Measurements from ENCODE around the gene SMYD4. TPM values are rescaled to one million over a fixed set of nuclear protein-coding genes. Genes with fewer than 3 reads are reported as not detected.
"Not testable (repeated sequence)": the region's sequence is repeated elsewhere in the genome, so short reads cannot be mapped to it uniquely, and the experiment has no call there.

The SMYD4 gene, protein sequence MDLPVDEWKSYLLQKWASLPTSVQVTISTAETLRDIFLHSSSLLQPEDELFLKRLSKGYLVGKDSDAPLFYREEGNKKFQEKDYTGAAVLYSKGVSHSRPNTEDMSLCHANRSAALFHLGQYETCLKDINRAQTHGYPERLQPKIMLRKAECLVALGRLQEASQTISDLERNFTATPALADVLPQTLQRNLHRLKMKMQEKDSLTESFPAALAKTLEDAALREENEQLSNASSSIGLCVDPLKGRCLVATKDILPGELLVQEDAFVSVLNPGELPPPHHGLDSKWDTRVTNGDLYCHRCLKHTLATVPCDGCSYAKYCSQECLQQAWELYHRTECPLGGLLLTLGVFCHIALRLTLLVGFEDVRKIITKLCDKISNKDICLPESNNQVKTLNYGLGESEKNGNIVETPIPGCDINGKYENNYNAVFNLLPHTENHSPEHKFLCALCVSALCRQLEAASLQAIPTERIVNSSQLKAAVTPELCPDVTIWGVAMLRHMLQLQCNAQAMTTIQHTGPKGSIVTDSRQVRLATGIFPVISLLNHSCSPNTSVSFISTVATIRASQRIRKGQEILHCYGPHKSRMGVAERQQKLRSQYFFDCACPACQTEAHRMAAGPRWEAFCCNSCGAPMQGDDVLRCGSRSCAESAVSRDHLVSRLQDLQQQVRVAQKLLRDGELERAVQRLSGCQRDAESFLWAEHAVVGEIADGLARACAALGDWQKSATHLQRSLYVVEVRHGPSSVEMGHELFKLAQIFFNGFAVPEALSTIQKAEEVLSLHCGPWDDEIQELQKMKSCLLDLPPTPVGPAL
- total RNA-seq: 6.8 and 8.8 TPM in 2 replicates
- polyA plus RNA-seq (2012): 10.1 TPM

DNA sequence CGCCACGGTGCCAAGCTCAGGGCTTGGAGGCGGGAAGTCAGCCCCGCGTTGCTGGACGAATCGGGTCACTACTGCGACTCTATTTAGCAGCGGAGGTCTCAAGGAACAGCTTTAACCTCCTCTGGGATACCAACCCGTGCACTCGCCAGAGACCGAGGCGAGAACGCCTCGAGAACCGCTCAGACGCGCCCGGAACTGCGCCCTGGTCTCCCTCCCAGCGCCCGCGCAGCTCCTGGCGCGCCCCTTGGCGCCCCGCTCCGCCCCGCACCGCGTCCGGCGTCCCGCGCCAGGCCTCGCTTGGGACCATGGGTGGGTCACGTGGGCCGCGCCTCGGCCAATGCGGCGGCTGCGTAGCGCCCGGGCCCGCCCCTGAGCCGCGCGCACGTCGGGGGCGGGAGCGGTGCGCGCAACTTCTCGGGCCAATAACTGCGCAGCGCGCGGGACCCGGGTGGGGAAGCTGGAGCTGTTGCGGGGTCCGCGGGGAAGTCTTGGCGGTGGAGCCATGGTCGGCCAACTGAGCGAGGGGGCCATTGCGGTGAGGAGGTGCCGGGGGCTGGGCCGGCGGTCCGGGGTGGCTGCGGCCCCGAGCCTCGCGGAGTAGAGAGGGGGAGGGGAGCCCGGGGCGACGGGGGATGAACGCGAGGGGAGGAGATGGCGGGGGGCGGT is at the start of gene SMYD4, which contains the start of gene RPA1:
TSS of gene SMYD4 (minus strand) at position 311 of the 666 bp plus-strand sequence. CDS start 1,908 bp downstream, outside the sequence.
TSS of gene RPA1 (plus strand) at position 414 of the 666 bp plus-strand sequence. CDS start at position 503, 89 bp downstream.
- peak; percentile 90 for DNase-seq (ENCODE audit: low read depth)

DNA sequence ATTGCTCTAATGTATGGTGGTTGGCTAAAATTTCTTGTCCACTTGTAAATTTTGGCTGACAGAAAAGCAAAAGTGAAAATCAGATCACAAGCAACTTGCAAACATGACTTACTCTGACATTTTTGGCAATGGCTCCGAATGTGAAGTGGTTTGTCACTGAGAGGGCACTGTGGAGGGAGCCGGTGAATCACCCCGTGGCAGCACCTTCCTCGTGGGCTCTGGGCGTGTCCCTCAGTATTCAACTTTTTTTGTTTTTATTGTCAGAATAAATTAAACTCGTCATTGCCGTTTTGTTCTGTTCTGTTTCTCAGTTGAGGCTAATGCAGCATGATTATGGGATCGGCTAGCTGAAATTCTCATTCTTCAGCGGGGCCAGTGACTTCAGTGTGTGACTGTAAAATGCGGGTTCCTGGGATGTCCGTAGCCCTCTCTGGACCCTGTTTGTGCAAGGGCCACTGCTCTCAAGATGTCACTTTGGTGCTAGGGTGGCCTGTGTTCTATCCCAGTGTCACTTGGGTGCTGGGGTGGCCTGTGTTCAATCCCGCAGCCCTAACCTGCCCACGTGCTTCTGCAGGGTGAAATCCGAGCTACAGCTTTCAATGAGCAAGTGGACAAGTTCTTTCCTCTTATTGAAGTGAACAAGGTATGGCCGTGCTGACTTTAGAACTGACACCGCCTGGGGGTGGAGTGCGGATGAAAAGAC is 48.9 kb upstream of the SMYD4 start:
- DNase-seq (ENCODE audit: low read depth): no peak

- no peak for DNase-seq (ENCODE audit: low read depth)
These were observed 45.9 kb upstream of the SMYD4 start for GRCh38 chr17:1875597-1875996.

DNA sequence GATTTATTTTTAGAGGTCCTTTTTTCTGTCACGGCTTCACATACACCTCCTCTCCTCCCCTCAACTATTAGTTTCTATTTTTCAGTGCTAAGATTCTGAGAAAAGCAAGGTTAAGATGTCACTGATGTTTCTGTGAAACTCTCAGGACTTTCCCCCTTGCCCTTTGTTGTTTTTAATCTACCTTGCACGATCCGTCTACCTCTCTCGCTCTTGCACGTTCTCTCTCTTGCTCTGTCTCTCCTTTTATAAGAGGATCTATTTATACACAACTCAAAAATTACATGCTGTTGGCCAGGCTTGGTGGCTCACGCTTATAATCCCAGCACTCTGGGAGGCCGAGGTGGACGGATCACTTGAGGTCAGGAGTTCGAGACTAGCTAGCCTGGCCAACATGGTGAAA is 43.7 kb upstream of the SMYD4 start:
- DNase-seq (ENCODE audit: low read depth): no peak

DNA sequence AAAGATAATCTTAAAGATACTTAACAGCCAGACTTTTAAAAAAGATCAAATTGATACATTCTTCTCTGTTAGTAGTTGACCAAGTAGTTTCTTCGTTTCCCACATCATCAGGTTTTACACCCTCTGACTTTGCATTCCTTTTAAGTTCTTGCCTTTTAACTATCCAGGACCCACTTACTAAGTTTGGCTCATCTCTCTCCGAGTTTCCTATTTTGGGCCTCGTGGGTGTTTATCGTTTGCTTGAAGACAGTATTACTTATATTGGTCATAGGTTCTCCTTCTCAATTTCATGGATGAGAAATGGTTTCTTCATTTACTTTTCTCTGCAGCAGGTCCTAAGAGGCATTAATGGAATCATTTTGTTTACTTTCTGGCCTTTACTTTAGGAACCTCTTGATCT is 43.3 kb upstream of the SMYD4 start:
- no peak for DNase-seq (ENCODE audit: low read depth)

- no peak for DNase-seq (ENCODE audit: low read depth)
These were observed 42.6 kb upstream of the SMYD4 start for GRCh38 chr17:1872254-1872653.

GRCh38 chr17:1871756-1872155 is 42.1 kb upstream of the SMYD4 start:
- no peak for DNase-seq (ENCODE audit: low read depth)

DNA sequence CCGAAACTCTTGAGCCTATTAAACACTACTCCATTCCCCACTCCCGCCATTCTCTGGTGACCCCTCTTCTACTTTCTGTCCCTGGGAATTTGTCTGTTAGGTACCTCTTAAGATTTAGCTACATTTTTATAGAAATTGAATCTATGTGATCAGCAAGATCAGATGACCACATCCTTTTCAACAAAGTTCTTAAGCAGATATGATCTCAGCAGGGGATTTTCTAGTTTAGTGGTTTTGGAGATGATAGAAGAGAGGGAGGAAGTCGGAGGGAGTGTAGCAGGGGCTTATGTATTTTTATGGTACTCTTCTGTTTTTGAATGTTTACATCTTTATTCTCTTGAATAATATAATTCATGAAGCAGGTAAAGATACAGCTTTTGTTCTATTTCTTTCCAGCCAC is 40.9 kb upstream of the SMYD4 start:
- DNase-seq (ENCODE audit: low read depth): no peak

DNA sequence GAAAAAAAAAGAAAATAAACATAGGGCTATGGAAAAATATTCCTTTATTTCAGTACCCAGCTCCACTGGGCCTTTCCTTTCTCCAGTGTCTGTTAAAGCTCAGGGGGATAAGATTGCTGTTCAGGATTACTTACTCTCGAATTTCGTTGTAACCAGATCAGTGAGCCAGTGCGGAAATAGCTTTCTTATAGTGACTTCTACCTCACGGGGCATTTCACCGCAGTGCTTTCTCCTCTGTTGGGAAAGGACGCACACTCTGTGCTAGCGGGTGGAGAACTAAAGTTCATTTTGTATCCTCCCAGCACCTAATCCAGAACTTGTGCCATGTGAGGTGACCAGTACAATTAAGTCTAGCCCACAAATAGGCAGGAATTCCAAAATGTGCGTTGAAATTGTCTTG is 38.4 kb upstream of the SMYD4 start:
- DNase-seq (ENCODE audit: low read depth): no peak

GRCh38 chr17:1867307-1867706 is 37.6 kb upstream of the SMYD4 start:
- no peak for DNase-seq (ENCODE audit: low read depth)

DNA sequence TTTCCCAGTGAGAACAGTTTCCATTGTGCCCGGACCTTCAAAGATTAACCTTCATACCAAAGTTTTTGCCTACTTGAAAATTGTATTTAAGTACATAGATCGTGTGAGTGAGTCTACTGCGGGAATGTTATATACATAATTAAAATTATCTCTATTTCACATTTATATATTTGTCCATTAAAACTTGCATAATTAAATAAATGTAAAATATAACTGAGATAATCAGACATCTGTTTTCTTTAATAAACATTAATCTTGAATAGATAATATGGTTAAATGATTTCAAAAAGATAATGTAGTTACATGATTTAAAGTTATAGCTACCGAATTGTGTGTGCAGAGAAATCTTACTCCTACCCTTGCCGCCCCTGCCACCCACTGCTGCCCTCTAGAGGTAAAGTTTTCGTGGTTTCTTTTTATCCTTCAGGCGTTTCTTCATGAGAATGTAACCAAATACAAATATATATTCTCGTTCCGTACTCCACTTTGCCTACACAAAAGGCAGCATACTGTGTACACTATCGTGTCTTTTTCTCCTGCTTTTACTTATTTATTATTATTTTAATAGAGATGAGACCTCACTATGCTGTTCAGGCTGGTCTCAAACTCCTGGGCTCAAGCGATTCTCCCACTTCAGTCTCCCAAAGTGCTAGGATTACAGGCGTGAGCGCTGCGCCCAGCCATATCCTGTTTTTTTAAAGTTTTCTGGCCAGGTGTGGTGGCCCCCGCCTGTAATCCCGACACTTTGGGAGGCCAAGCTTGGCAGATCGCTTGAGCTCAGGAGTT is 35.7 kb upstream of the SMYD4 start:
- DNase-seq (ENCODE audit: low read depth): peak; percentile 59

DNA sequence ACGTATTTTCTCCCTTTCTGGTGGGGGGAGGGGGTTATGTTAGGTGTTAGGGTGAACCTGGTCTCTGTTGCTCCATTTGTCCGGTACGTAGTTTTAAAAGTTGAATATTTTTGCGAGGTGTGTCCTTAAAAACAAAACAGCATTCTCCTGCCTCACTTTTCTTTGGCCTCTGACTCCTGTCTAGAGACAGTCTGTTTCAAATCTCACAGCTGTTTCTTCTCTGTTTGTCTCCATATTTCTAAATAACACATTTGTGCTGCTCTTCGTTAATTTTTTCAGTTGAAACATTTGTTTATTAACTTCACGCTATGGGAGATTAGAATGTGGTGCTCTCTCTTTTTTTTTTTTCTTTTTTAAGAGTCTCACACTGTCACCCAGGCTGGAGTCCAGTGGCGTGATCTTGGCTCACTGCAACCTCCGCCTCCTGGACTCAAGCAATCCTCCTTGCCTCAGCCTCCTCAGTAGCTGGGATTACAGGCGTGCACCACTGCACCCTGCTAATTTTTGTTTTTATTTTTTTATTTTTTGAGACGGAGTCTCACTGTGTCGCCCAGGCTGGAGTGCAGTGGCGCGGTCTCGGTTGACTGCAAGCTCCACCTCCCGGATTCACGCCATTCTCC is 31.8 kb upstream of the SMYD4 start:
- no peak for DNase-seq (ENCODE audit: low read depth)

- no peak for DNase-seq (ENCODE audit: low read depth)
These were observed 31.3 kb upstream of the SMYD4 start for GRCh38 chr17:1860978-1861377.

DNA sequence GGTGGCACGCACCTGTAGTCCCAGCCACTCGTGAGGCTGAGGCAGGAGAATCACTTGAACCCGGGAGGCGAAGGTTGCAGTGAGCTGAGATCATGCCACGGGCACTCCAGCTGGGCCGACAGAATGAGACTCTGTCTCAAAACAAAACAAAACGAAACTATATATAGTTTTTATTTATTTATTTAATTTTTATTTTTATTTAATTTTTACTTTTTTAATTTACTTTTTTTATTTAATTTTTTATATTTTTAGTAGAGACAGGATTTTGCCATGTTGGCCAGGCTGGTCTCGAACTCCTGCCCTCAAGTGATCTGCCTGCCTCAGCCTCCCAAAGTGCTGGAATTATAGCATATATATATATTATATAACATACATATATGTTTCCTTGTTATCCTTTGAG is 26.8 kb upstream of the SMYD4 start:
- not testable (repeated sequence) for DNase-seq (ENCODE audit: low read depth)

DNA sequence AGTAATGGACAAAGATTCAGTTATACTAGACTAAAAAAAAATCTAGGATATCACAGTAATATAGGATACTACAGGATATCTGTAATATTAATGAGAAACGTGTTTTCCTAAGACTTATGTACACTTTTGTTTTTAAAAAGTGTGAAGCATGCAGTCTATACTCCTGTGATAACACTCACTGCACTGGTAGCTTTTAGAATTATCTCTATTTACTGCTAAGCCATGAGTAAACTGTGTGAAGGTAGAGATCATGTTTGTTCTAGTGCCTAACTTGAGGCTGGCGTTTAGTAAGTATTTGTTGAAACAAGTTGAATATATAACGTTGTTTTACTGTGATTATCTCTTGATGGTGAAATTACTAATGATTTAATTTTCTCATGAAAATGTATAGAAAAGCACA is 24.0 kb upstream of the SMYD4 start:
- DNase-seq (ENCODE audit: low read depth): no peak

DNA sequence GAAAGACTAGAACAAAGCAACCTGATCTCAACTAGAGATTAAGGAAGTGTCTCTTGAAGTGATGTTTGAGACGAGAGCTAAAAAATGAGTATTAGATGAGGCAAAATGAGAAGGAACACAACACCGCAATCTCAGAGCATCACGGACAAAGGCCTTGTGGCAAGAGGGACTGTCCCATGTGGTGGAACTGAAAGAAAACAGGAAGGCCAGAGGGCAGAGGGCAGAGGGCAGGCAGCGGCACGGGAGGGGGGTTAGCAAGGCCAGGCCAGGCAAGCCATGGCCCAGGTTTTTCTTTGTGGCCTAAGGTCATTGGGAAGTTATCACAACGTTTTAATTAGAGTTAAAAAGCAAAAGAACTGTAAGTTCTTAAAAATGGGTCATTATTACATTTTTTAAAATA is 22.6 kb upstream of the SMYD4 start:
- DNase-seq (ENCODE audit: low read depth): no peak

DNA sequence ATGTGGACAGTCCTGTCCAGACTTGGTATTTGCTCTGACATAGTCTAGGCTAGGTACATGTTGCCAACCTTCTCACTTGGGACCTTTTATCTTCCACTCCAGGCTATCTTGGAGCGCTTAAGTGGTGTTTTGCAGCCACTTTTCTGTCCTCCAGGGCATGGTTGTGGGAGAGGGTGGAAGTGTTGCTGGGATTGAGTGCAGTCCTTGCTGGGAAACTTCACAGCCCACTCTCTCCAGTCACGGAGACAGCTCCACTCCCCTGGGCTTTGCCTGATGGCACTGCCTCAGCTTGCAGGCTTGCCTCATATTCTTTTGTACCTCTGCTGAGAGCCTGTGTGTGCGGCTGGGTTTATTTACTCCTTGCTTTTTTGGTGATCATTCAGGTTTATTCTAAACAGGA is 17.5 kb upstream of the SMYD4 start:
- no peak for DNase-seq (ENCODE audit: low read depth)

DNA sequence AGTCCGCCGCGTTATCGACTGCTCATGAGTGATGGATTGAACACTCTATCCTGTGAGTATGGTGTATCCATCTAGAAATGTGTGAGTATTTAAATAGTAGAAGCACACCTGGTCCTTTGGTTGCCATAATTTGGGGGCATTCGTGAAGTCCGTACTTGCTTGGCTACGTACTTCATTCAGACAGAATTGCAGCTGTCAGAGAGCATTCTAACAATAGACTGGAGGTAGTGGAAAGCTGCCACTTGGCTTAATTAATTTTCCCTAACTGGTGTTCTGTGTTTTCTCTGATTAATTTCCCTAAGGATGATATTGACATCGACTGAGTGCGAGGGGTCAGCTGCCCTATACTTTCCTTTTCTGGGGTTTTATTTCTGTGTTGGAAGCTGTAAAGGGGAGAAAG is 14.2 kb upstream of the SMYD4 start:
- DNase-seq (ENCODE audit: low read depth): peak; percentile 47

- no peak for DNase-seq (ENCODE audit: low read depth)
These were observed 9.8 kb upstream of the SMYD4 start for GRCh38 chr17:1839516-1839915.

Measured in myocyte (in vitro differentiated cells).